Suprapubic skin (tissue), 4 donors: Measurements from ENCODE around the gene CLSTN2. TPM values are rescaled to one million over a fixed set of nuclear protein-coding genes. Genes with fewer than 3 reads are reported as not detected.

Experiments
- DNase-seq, 2 donors: peaks; one replicate each; pipeline ENCODE4 v3.0.0-alpha.2; 2019; ENCODE audit warnings: low spot score in 2 of 2
- H3K27ac ChIP-seq: fragments of 200-600 bp; sonication (generic); one replicate; pipeline ENCODE4 v1.5.1; 2019
- H3K27me3 ChIP-seq: fragments of 200-600 bp; sonication (generic); one replicate; pipeline ENCODE4 v1.5.1; 2019
- H3K36me3 ChIP-seq: fragments of 200-600 bp; sonication (generic); one replicate; pipeline ENCODE4 v1.5.1; 2019
- H3K4me1 ChIP-seq: fragments of 200-600 bp; sonication (generic); one replicate; pipeline ENCODE4 v1.5.1; 2019
- H3K4me3 ChIP-seq: fragments of 200-600 bp; sonication (generic); one replicate; pipeline ENCODE4 v1.5.1; 2019; ENCODE audit warnings: mild to moderate bottlenecking
- H3K9me3 ChIP-seq: fragments of 200-600 bp; sonication (generic); one replicate; pipeline ENCODE4 v1.5.1; 2019
- CTCF ChIP-seq, 2 donors: fragments of 200-600 bp in 1 of 2; fragments of 450-650 bp in 1 of 2; sonication (generic) in 1 of 2; IDR thresholded peaks; one replicate each; pipeline ENCODE4 v1.5.1; 2016 to 2019; ENCODE audit warnings: antibody characterized with exemption in 2 of 2, mild to moderate bottlenecking in 1 of 2, moderate library complexity in 1 of 2
- EP300 ChIP-seq: sonication (generic); formaldehyde crosslinking; IDR thresholded peaks from one replicate; pipeline ENCODE4 v1.6.1; 2017; ENCODE audit warnings: antibody characterized with exemption
- POLR2A ChIP-seq, 2 donors: fragments of 450-650 bp; IDR thresholded peaks; one replicate each; pipeline ENCODE4 v1.6.1; 2017; ENCODE audit warnings: antibody characterized with exemption in 2 of 2, mild to moderate bottlenecking in 2 of 2, moderate library complexity in 2 of 2
- POLR2AphosphoS5 ChIP-seq, 3 donors: sonication (generic); formaldehyde crosslinking; IDR thresholded peaks; one replicate each; pipeline ENCODE4 v1.6.1; 2017; ENCODE audit warnings: antibody characterized with exemption in 3 of 3
- WGBS: methylation state at CpG from one replicate; pipeline ENCODE4 v1.1.5; 2018; 5-methylcytosine and 5-hydroxymethylcytosine counted together
- total RNA-seq, 4 donors: library from RNA; depleted of rRNA; stranded (reverse); fragments of >200 nt; gene quantifications; one replicate each; pipeline ENCODE4 v1.1.0, GENCODE V29; 2016

The CLSTN2 gene
- total RNA-seq, 4 donors from 2014 or later = 4.3 to 14.1 (median 7.4) TPM

- Histone ChIP-seq H3K4me3 (no peak overlapping the region), H3K27me3 (no peaks in the 10 kb centered on the region), H3K36me3 (no peaks in the 10 kb centered on the region), H3K4me1 (no peaks in the 10 kb centered on the region), H3K27ac (no peak overlapping the region), H3K9me3 (no peaks in the 10 kb centered on the region)
- no peak for DNase-seq
- TF ChIP-seq POLR2AphosphoS5 (IDR thresholded peaks at IDR 0.05) (no peak), EP300 (no peak), CTCF (IDR thresholded peaks at IDR 0.05) (no peak), POLR2A (IDR thresholded peaks at IDR 0.05) (no peak)
- WGBS = 68% methylated on average over 5 of the region's 5 CpGs
Measured at GRCh38 chr3:140359233-140359995, 424.4 kb downstream of the CLSTN2 start.

DNA sequence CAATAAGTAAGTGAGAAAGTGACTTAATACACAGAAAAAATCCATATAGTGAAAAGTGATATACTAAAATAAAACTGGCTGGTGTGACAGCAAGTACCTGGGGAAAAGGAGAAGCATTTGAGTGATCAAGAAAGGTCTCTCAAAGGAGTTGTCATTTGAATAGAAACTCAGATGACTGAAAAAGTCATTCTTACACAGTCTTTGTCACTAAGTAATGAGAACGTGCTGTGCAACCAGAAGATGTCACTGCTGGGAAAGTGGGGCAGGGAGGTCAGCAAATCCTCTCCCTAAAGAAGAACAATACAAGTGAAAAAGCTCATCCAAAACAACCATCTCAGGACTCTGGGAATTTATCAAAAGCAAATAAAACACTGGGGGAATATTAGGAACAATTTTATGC, 425.3 kb downstream of the CLSTN2 start:
- no peak overlapping the region for H3K4me3 ChIP-seq
- H3K9me3 ChIP-seq = no peaks in the 10 kb centered on the region
- TF ChIP-seq POLR2A (IDR thresholded peaks at IDR 0.05) = no peak
- no peak for TF ChIP-seq EP300
- no peak for TF ChIP-seq CTCF (IDR thresholded peaks at IDR 0.05)
- TF ChIP-seq POLR2AphosphoS5 (IDR thresholded peaks at IDR 0.05) = no peak
- no peak overlapping the region for H3K27ac ChIP-seq
- 68% methylated on average over 1 of the region's 1 CpG for WGBS
- H3K27me3 ChIP-seq = no peaks in the 10 kb centered on the region
- H3K36me3 ChIP-seq = no peaks in the 10 kb centered on the region
- no peaks in the 10 kb centered on the region for H3K4me1 ChIP-seq
- DNase-seq = no peak

DNA sequence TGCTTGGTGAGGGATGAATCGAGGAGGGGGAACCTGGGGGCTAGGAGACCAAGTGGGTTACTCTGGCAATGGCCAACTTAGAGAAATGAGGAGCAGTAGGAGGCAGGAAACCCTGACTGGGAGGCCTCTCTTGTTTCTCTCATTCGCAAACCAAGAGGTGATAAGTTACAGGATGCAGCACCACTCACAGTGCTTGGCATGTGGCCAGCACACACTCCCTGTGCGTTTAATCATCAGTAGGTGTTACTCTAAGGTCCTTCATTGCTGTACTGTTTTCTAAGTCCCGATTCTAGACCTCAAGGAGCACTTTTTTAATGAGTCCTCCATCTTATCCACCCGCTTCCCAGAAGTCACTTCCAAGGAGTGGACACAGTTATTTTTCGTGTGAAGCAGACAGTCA, 428.8 kb downstream of the CLSTN2 start:
- H3K4me3 ChIP-seq = no peak overlapping the region
- H3K36me3 ChIP-seq = no peaks in the 10 kb centered on the region
- 73% methylated on average over 5 of the region's 6 CpGs for WGBS
- H3K27me3 ChIP-seq = no peaks in the 10 kb centered on the region
- H3K27ac ChIP-seq = no peak overlapping the region
- H3K4me1 ChIP-seq = no peaks in the 10 kb centered on the region
- DNase-seq = no peak
- TF ChIP-seq POLR2AphosphoS5 (IDR thresholded peaks at IDR 0.05) (no peak), EP300 (no peak), CTCF (IDR thresholded peaks at IDR 0.05) (no peak), POLR2A (IDR thresholded peaks at IDR 0.05) (no peak)
- no peaks in the 10 kb centered on the region for H3K9me3 ChIP-seq

- WGBS = 73% methylated on average over 7 of the region's 9 CpGs
- H3K9me3 ChIP-seq = no peaks in the 10 kb centered on the region
- H3K4me3 ChIP-seq = no peak overlapping the region
- no peak overlapping the region for H3K27ac ChIP-seq
- H3K27me3 ChIP-seq = no peaks in the 10 kb centered on the region
- no peak for DNase-seq
- no peaks in the 10 kb centered on the region for H3K4me1 ChIP-seq
- TF ChIP-seq POLR2AphosphoS5 (IDR thresholded peaks at IDR 0.05) (no peak), POLR2A (IDR thresholded peaks at IDR 0.05) (no peak), EP300 (no peak), CTCF (IDR thresholded peaks at IDR 0.05) (no peak)
- no peaks in the 10 kb centered on the region for H3K36me3 ChIP-seq
Measured at GRCh38 chr3:140365872-140366697, 431.1 kb downstream of the CLSTN2 start.

- Histone ChIP-seq H3K27me3 (no peaks in the 10 kb centered on the region), H3K36me3 (no peaks in the 10 kb centered on the region), H3K9me3 (no peaks in the 10 kb centered on the region), H3K4me3 (no peak overlapping the region), H3K27ac (no peak overlapping the region), H3K4me1 (no peaks in the 10 kb centered on the region)
- 76% methylated on average over 5 of the region's 5 CpGs for WGBS
- no peak for DNase-seq
- no peak for TF ChIP-seq CTCF (IDR thresholded peaks at IDR 0.05)
- TF ChIP-seq POLR2A (IDR thresholded peaks at IDR 0.05) = no peak
- no peak for TF ChIP-seq EP300
- no peak for TF ChIP-seq POLR2AphosphoS5 (IDR thresholded peaks at IDR 0.05)
Measured at GRCh38 chr3:140368223-140368811, 433.3 kb downstream of the CLSTN2 start.
